ENCODE measurements around the gene HHIPL1. TPM values are rescaled to one million over a fixed set of nuclear protein-coding genes. Genes with fewer than 3 reads are reported as not detected.
A peak's percentile ranks its signal among the peaks of the same experiment; 100 is the strongest.

HHIPL1 gene
- total and polyA plus RNA-seq, 10 donors = 0.43 to 4.2 (median 2.7) TPM

GRCh38 chr14:99675382-99675835, 30.5 kb downstream of the HHIPL1 start:
- Histone ChIP-seq H3K4me3 (no peak overlapping the region), H3K27ac (no peak overlapping the region), H3K4me1 (peaks cover 0 to 9% (median 0%) of the 10 kb centered on the region in 6 donors), H3K36me3 (no peaks in the 10 kb centered on the region), H3K27me3 (replicated peaks in 1 of 7) (peaks cover 0 to 27% (median 7%) of the 10 kb centered on the region in 7 donors), H3K9me3 (peaks cover 0 to 23% (median 17%) of the 10 kb centered on the region in 8 donors)
- intact Hi-C loops (cut with DNase I; ENCODE audit: low total_unique reads) = no loop called here
- DNase-seq = peak; percentile 69
- TF ChIP-seq POLR2AphosphoS5 (IDR thresholded peaks at IDR 0.05) = no peak
- TF ChIP-seq POLR2A (IDR thresholded peaks at IDR 0.05) = no peak
- TF ChIP-seq CTCF (IDR thresholded peaks at IDR 0.05 in 8 of 11, conservative IDR thresholded peaks at IDR 0.05 in 3 of 11) = no peak
- WGBS, 5 donors = 42 to 83% (median 55%) methylated on average over 15 to 42 of the region's 42 CpGs

GRCh38 chr14:99675951-99676350, 31.0 kb downstream of the HHIPL1 start:
- Histone ChIP-seq H3K9me3 (peaks cover 0 to 23% (median 17%) of the 10 kb centered on the region in 8 donors), H3K36me3 (no peaks in the 10 kb centered on the region), H3K4me1 (peaks cover 0 to 9% (median 0%) of the 10 kb centered on the region in 6 donors), H3K4me3 (no peak overlapping the region), H3K27me3 (replicated peaks in 1 of 7) (peaks cover 0 to 27% (median 7%) of the 10 kb centered on the region in 7 donors), H3K27ac (no peak overlapping the region)
- no peak for TF ChIP-seq CTCF (IDR thresholded peaks at IDR 0.05 in 8 of 11, conservative IDR thresholded peaks at IDR 0.05 in 3 of 11)
- TF ChIP-seq POLR2A (IDR thresholded peaks at IDR 0.05) = no peak
- TF ChIP-seq POLR2AphosphoS5 (IDR thresholded peaks at IDR 0.05) = no peak
- 52 to 65% (median 60%) methylated on average over 8 to 10 of the region's 10 CpGs for WGBS, 5 donors
- intact Hi-C loops (cut with DNase I; ENCODE audit: low total_unique reads) = no loop called here
- DNase-seq = peak; percentile 67

GRCh38 chr14:99676657-99677056, 31.7 kb downstream of the HHIPL1 start:
- no peak for DNase-seq
- WGBS, 5 donors = 58 to 77% (median 75%) methylated on average over 2 to 8 of the region's 8 CpGs
- no peaks in the 10 kb centered on the region for H3K36me3 ChIP-seq
- peaks cover 0 to 9% (median 0%) of the 10 kb centered on the region in 6 donors for H3K4me1 ChIP-seq
- no peak overlapping the region for H3K27ac ChIP-seq
- intact Hi-C loops (cut with DNase I; ENCODE audit: low total_unique reads) = no loop called here
- TF ChIP-seq POLR2AphosphoS5 (IDR thresholded peaks at IDR 0.05) (no peak), CTCF (IDR thresholded peaks at IDR 0.05 in 8 of 11, conservative IDR thresholded peaks at IDR 0.05 in 3 of 11) (no peak), POLR2A (IDR thresholded peaks at IDR 0.05) (no peak)
- peaks cover 0 to 27% (median 7%) of the 10 kb centered on the region in 7 donors for H3K27me3 ChIP-seq (replicated peaks in 1 of 7)
- peaks cover 0 to 23% (median 17%) of the 10 kb centered on the region in 8 donors for H3K9me3 ChIP-seq
- no peak overlapping the region for H3K4me3 ChIP-seq

- WGBS, 5 donors = 86 to 91% (median 88%) methylated on average over 11 to 16 of the region's 16 CpGs
Measured at GRCh38 chr14:99677231-99678140, 32.6 kb downstream of the HHIPL1 start.

More at GRCh38 chr14:99677231-99678140, 32.6 kb downstream of the HHIPL1 start:
- H3K27ac ChIP-seq = no peak overlapping the region
- no peaks in the 10 kb centered on the region for H3K36me3 ChIP-seq
- peaks cover 0 to 4% (median under 1%) of the 10 kb centered on the region in 6 donors for H3K4me1 ChIP-seq
- intact Hi-C loops (cut with DNase I; ENCODE audit: low total_unique reads) = no loop called here
- TF ChIP-seq CTCF (IDR thresholded peaks at IDR 0.05 in 8 of 11, conservative IDR thresholded peaks at IDR 0.05 in 3 of 11) = no peak
- no peak for TF ChIP-seq POLR2AphosphoS5 (IDR thresholded peaks at IDR 0.05)
- no peak for TF ChIP-seq POLR2A (IDR thresholded peaks at IDR 0.05)
- H3K4me3 ChIP-seq = no peak overlapping the region
- DNase-seq = no peak
- H3K9me3 ChIP-seq = peaks cover 0 to 23% (median 17%) of the 10 kb centered on the region in 8 donors
- peaks cover 0 to 27% (median 7%) of the 10 kb centered on the region in 7 donors for H3K27me3 ChIP-seq (replicated peaks in 1 of 7)

All from spleen (tissue), 11 donors.